Femur (tissue), 1 donor: Measurements from ENCODE around the gene UBE2B.
A peak's percentile ranks its signal among the peaks of the same experiment; 100 is the strongest.
"Not testable (repeated sequence)": the region's sequence is repeated elsewhere in the genome, so short reads cannot be mapped to it uniquely, and the experiment has no call there.

Experiments
- DNase-seq: peaks from one replicate; pipeline ENCODE4 v3.0.0-alpha.2; 2017

Gene UBE2B

GRCh38 chr5:134403951-134404350, 32.6 kb downstream of the UBE2B start:
- DNase-seq, result no peak

- no peak for DNase-seq
Measured at GRCh38 chr5:134406390-134406789, 35.0 kb downstream of the UBE2B start.

- DNase-seq, result no peak
Measured at GRCh38 chr5:134409321-134409720, 38.0 kb downstream of the UBE2B start.

GRCh38 chr5:134410822-134411221, 39.5 kb downstream of the UBE2B start:
- DNase-seq, result no peak

- DNase-seq, result no peak
Measured at GRCh38 chr5:134411228-134411545, 39.8 kb downstream of the UBE2B start.

- peak; percentile 93 for DNase-seq
Measured at GRCh38 chr5:134411546-134412266, 40.3 kb downstream of the UBE2B start, which contains the start of gene CDKN2AIPNL. Gene CDKN2AIPNL, minus strand, starts transcription at chr5:134411881. Its CDS starts 27 bp downstream, at chr5:134411854.

- DNase-seq, result no peak
Measured at GRCh38 chr5:134413046-134413445, 41.7 kb downstream of the UBE2B start.

GRCh38 chr5:134417707-134418106, 46.3 kb downstream of the UBE2B start:
- no peak for DNase-seq

GRCh38 chr5:134418958-134419357, 47.6 kb downstream of the UBE2B start:
- no peak for DNase-seq

- no peak for DNase-seq
Measured at GRCh38 chr5:134420343-134420742, 49.0 kb downstream of the UBE2B start.

GRCh38 chr5:134421038-134421437, 49.7 kb downstream of the UBE2B start:
- not testable (repeated sequence) for DNase-seq

GRCh38 chr5:134422791-134423365, 51.5 kb downstream of the UBE2B start:
- DNase-seq, result no peak

GRCh38 chr5:134423376-134423775, 52.0 kb downstream of the UBE2B start:
- no peak for DNase-seq

GRCh38 chr5:134426361-134426760, 55.0 kb downstream of the UBE2B start:
- DNase-seq, result no peak

- DNase-seq, result no peak
Measured at GRCh38 chr5:134427540-134428041, 56.2 kb downstream of the UBE2B start.

- DNase-seq, result no peak
Measured at GRCh38 chr5:134430001-134430569, 58.7 kb downstream of the UBE2B start.

- DNase-seq, result no peak
Measured at GRCh38 chr5:134432174-134432573, 60.8 kb downstream of the UBE2B start.

- no peak for DNase-seq
Measured at GRCh38 chr5:134432677-134433359, 61.4 kb downstream of the UBE2B start.

GRCh38 chr5:134435560-134435959, 64.2 kb downstream of the UBE2B start:
- DNase-seq, result no peak

- peak; percentile 73 for DNase-seq
Measured at GRCh38 chr5:134436523-134437339, 65.4 kb downstream of the UBE2B start.

- DNase-seq, result no peak
Measured at GRCh38 chr5:134437340-134437846, 66.0 kb downstream of the UBE2B start.

- peak; percentile 30 for DNase-seq
Measured at GRCh38 chr5:134437847-134438581, 66.6 kb downstream of the UBE2B start.
